Caco-2 (cell line): ENCODE measurements around the gene FERD3L. TPM values are rescaled to one million over a fixed set of nuclear protein-coding genes. Genes with fewer than 3 reads are reported as not detected.

Experiments used
- BruUV-seq: library from RNA; stranded (reverse); fragments of 400-500 nt; replicated peaks from 2 replicates; lab custom pipeline; 2021; lab: Mats Ljungman, UMichigan
- CTCF ChIA-PET: fragments of 300-600 bp; sonication (Branson Sonifier 250); formaldehyde crosslinking; loops from one replicate; lab custom pipeline; 2022; ENCODE audit warnings: antibody characterized with exemption; lab: Charles Lee
- POLR2A ChIA-PET: fragments of 300-600 bp; sonication (Branson Sonifier 250); formaldehyde crosslinking; loops from one replicate; lab custom pipeline; 2022; ENCODE audit warnings: antibody characterized with exemption; lab: Charles Lee
- DNase-seq, 2 experiments: peaks; one replicate each; pipeline versions ENCODE4 v3.0.0 to v3.0.0-alpha.2; 2020 to 2022
- H3K27me3 ChIP-seq: replicated peaks from 2 replicates; pipeline ENCODE4 v1.6.0; 2011; ENCODE audit warnings: low read length; ENCODE audit not compliant: control insufficient read depth, insufficient read depth
- H3K36me3 ChIP-seq: 2 replicates; pipeline ENCODE4 v1.5.1; 2011; ENCODE audit warnings: low read length; ENCODE audit not compliant: control insufficient read depth, insufficient read depth
- H3K4me1 ChIP-seq: fragments of 250-450 bp; sonication (Bioruptor Pico); 2 replicates; pipeline ENCODE4 v1.5.1; 2020; ENCODE audit warnings: mild to moderate bottlenecking
- H3K4me3 ChIP-seq: 2 replicates; pipeline ENCODE4 v1.5.1; 2011; ENCODE audit warnings: low read depth, mild to moderate bottlenecking, control low read depth, low read length
- H3K9me3 ChIP-seq: fragments of 250-450 bp; sonication (Bioruptor Pico); 2 replicates; pipeline ENCODE4 v1.5.1; 2020; ENCODE audit warnings: mild to moderate bottlenecking, moderate library complexity
- H3K27ac Mint-ChIP-seq: one replicate; pipeline ENCODE4 v1.8.0; 2022; ENCODE audit warnings: mixed read lengths; ENCODE audit not compliant: unreplicated experiment
- H3K27me3 Mint-ChIP-seq: one replicate; pipeline ENCODE4 v1.8.0; 2022; ENCODE audit warnings: mixed read lengths; ENCODE audit not compliant: insufficient read depth, unreplicated experiment
- H3K36me3 Mint-ChIP-seq: one replicate; pipeline ENCODE4 v1.8.0; 2022; ENCODE audit warnings: mild to moderate bottlenecking, mixed read lengths; ENCODE audit not compliant: insufficient read depth, unreplicated experiment
- H3K4me1 Mint-ChIP-seq: one replicate; pipeline ENCODE4 v1.8.0; 2022; ENCODE audit warnings: low read depth, mixed read lengths; ENCODE audit not compliant: unreplicated experiment
- H3K4me3 Mint-ChIP-seq: one replicate; pipeline ENCODE4 v1.8.0; 2022; ENCODE audit warnings: mild to moderate bottlenecking, moderate library complexity, mixed read lengths; ENCODE audit not compliant: unreplicated experiment
- H3K9me3 Mint-ChIP-seq: one replicate; pipeline ENCODE4 v1.8.0; 2022; ENCODE audit warnings: mixed read lengths; ENCODE audit not compliant: unreplicated experiment
- intact Hi-C: fragments of 100-400 bp; cut with micrococcal nuclease; formaldehyde crosslinking; loops from one replicate; pipeline ENCODE4 v1.10.0; 2022; ENCODE audit not compliant: unreplicated experiment
- total RNA-seq: library from RNA; stranded (reverse); gene quantifications from 2 replicates; pipeline ENCODE4 v1.2.3, GENCODE V29; 2022
- TF ChIP-seq, protein P1 (sequence below), 2 experiments: fragments of 200-600 bp in 1 of 2; IDR thresholded peaks; 1 replicate in 1 of 2; 2 replicates in 1 of 2; pipeline versions ENCODE4 v1.5.1 to v1.8.0; 2011 to 2022; ENCODE audit warnings: antibody characterized with exemption in 1 of 2, control low read depth in 1 of 2, inconsistent platforms in 1 of 2, low read depth in 1 of 2, low read length in 1 of 2, mild to moderate bottlenecking in 1 of 2, moderate library complexity in 1 of 2; ENCODE audit not compliant: insufficient read depth in 1 of 2, severe bottlenecking in 1 of 2, unreplicated experiment in 1 of 2

FERD3L gene
- total RNA-seq, 1 experiment from 2014 or later, result not detected

DNA sequence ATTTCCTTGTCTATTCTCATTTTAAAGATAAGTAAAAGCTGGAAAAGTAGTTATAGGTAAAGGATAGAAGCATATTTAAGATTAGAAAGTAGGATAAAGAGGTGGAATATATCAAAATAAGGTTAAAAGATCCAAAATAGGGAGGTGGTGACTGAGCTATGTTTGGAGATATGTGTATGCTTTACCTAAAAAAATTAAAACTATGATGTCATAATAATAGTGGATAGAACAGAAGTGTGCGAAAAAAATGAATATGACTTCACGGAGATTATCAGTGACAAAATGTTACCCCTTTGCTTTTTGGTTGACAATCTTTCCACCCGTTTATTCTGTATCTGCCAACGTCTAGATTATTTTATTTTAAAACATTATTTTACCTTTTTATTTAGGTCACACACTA, 33.4 kb upstream of the FERD3L start:
- Mint-ChIP-seq H3K4me3 (no peak overlapping the region), H3K9me3 (peaks cover 7% of the 10 kb centered on the region), H3K27me3 (no peaks in the 10 kb centered on the region), H3K4me1 (no peaks in the 10 kb centered on the region), H3K36me3 (no peaks in the 10 kb centered on the region), H3K27ac (no peak overlapping the region)
- no TSS peak for BruUV-seq
- Histone ChIP-seq H3K36me3 (no peaks in the 10 kb centered on the region), H3K9me3 (no peaks in the 10 kb centered on the region), H3K4me1 (0 out of 2 replicates have a peak, but pooled peaks cover 7% of the 10 kb centered on the region), H3K4me3 (no peak overlapping the region), H3K27me3 (no peaks in the 10 kb centered on the region)
- POLR2A ChIA-PET, result no interaction called here
- no peak for DNase-seq
- TF ChIP-seq, protein P1, sequence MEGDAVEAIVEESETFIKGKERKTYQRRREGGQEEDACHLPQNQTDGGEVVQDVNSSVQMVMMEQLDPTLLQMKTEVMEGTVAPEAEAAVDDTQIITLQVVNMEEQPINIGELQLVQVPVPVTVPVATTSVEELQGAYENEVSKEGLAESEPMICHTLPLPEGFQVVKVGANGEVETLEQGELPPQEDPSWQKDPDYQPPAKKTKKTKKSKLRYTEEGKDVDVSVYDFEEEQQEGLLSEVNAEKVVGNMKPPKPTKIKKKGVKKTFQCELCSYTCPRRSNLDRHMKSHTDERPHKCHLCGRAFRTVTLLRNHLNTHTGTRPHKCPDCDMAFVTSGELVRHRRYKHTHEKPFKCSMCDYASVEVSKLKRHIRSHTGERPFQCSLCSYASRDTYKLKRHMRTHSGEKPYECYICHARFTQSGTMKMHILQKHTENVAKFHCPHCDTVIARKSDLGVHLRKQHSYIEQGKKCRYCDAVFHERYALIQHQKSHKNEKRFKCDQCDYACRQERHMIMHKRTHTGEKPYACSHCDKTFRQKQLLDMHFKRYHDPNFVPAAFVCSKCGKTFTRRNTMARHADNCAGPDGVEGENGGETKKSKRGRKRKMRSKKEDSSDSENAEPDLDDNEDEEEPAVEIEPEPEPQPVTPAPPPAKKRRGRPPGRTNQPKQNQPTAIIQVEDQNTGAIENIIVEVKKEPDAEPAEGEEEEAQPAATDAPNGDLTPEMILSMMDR (IDR thresholded peaks at IDR 0.05; ENCODE audit: insufficient read depth in 1 of 2, low read depth in 1 of 2, low read length in 1 of 2, severe bottlenecking in 1 of 2, unreplicated experiment in 1 of 2), result no peak
- intact Hi-C loops, result no loop called here
- CTCF ChIA-PET, result no interaction called here

DNA sequence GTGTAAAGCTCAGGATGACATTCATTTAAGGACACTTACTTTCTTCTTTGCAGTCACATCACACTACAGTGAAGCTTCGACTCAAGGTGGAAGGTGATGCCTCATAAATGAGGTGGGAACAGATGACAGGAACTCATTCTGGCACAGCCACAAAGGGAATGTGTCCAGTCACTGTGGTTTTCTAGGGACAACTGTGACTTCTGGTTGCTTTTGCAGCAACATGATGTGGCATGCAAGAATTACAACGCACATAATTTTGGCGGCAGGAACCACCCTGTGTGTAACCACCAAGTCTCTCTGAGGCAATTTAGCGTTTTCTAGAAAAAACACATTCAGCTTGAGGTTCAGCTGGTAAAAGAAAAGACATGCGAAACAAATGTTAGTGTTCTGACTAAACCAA, 32.0 kb upstream of the FERD3L start:
- H3K9me3 ChIP-seq, result no peaks in the 10 kb centered on the region
- TF ChIP-seq, protein P1 (IDR thresholded peaks at IDR 0.05; ENCODE audit: insufficient read depth in 1 of 2, low read depth in 1 of 2, low read length in 1 of 2, severe bottlenecking in 1 of 2, unreplicated experiment in 1 of 2), result no peak
- POLR2A ChIA-PET, result no interaction called here

DNA sequence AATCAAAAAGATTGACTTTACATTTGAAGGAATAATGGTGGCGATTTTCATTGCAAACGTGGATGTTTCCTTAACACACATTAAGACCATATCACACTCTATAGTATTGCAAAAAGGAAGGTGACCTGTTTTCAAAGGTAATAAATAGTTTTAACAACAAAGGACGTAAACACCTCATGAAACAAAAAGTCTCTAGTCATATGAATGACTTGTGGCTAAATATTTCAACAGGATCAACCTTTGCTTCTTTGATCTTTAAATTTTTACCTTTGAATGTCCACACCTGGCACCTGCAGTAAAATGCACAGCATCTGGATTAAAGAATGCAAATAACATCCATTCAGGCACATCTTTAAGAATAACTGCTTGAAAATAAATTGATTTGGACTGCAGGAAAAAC, 30.0 kb upstream of the FERD3L start:
- H3K27ac Mint-ChIP-seq, result no peak overlapping the region
- ChIA-PET POLR2A (no interaction called here), CTCF (no interaction called here)
- TF ChIP-seq, protein P1 (IDR thresholded peaks at IDR 0.05; ENCODE audit: insufficient read depth in 1 of 2, low read depth in 1 of 2, low read length in 1 of 2, severe bottlenecking in 1 of 2, unreplicated experiment in 1 of 2), result no peak
- DNase-seq, result no peak
- H3K4me3 Mint-ChIP-seq, result no peak overlapping the region
- Histone ChIP-seq H3K4me1 (0 out of 2 replicates have a peak, but pooled peaks cover 7% of the 10 kb centered on the region), H3K36me3 (no peaks in the 10 kb centered on the region), H3K27me3 (no peaks in the 10 kb centered on the region), H3K4me3 (no peak overlapping the region), H3K9me3 (no peaks in the 10 kb centered on the region)
- H3K27me3 Mint-ChIP-seq, result no peaks in the 10 kb centered on the region
- intact Hi-C loops, result no loop called here
- no TSS peak for BruUV-seq
- no peaks in the 10 kb centered on the region for H3K9me3 Mint-ChIP-seq
- H3K36me3 Mint-ChIP-seq, result no peaks in the 10 kb centered on the region
- H3K4me1 Mint-ChIP-seq, result no peaks in the 10 kb centered on the region

More for the DNA sequence above, 32.0 kb upstream of the FERD3L start:
- no peaks in the 10 kb centered on the region for H3K36me3 Mint-ChIP-seq
- no TSS peak for BruUV-seq
- CTCF ChIA-PET, result interaction anchor here (1.2 kb wide), 1 partner anchor 55 kb away, joined by 6 read pairs; no protein-coding TSS in a partner anchor
- peak in 1 of 2 experiments; percentile 32 for DNase-seq
- intact Hi-C loops, result loop anchor here (1.0 kb wide), 1 partner anchor 10 kb away; no protein-coding TSS in a partner anchor
- H3K27me3 Mint-ChIP-seq, result no peaks in the 10 kb centered on the region
- H3K36me3 ChIP-seq, result no peaks in the 10 kb centered on the region
- H3K27ac Mint-ChIP-seq, result no peak overlapping the region
- no peaks in the 10 kb centered on the region for H3K4me1 Mint-ChIP-seq
- 0 out of 2 replicates have a peak, but pooled peaks cover 7% of the 10 kb centered on the region for H3K4me1 ChIP-seq
- no peak overlapping the region for H3K4me3 Mint-ChIP-seq
- no peak overlapping the region for H3K4me3 ChIP-seq
- H3K9me3 Mint-ChIP-seq, result no peaks in the 10 kb centered on the region
- H3K27me3 ChIP-seq, result no peaks in the 10 kb centered on the region
